Bronchial epithelial cell (primary cell): ENCODE data around the gene CXorf49B. TPM values are rescaled to one million over a fixed set of nuclear protein-coding genes. Genes with fewer than 3 reads are reported as not detected.

Experiments used
- total RNA-seq: library from RNA; depleted of rRNA; stranded (reverse); fragments of >200 nt; gene quantifications from 2 replicates; pipeline ENCODE4 v1.2.1, GENCODE V29; 2014

Gene CXorf49B
- total RNA-seq, 1 donor from 2014 or later: not detected

Other genes with a start within 250 kb of the CXorf49B start
- 77.7 and 104 TPM in 2 replicates for gene OGT, start 230.2 kb upstream of the CXorf49B start, total RNA-seq
- gene GCNA, start 184.9 kb upstream of the CXorf49B start, total RNA-seq: 1.6 and 1.7 TPM in 2 replicates
- not detected in 2 replicates for gene CXCR3, start 144.8 kb upstream of the CXorf49B start, total RNA-seq
- not detected in 2 replicates for gene CXorf49, start 45.1 kb upstream of the CXorf49B start, total RNA-seq
- not detected in 2 replicates for gene NHSL2, start 147.5 kb downstream of the CXorf49B start, total RNA-seq